SHP77 (cell line): Measurements from ENCODE around the gene FYN.

Experiments used
- DNase-seq, 2 experiments: peaks; one replicate each; lab custom pipeline; 2025; lab: John Stamatoyannopoulos, UW

The FYN gene

DNA sequence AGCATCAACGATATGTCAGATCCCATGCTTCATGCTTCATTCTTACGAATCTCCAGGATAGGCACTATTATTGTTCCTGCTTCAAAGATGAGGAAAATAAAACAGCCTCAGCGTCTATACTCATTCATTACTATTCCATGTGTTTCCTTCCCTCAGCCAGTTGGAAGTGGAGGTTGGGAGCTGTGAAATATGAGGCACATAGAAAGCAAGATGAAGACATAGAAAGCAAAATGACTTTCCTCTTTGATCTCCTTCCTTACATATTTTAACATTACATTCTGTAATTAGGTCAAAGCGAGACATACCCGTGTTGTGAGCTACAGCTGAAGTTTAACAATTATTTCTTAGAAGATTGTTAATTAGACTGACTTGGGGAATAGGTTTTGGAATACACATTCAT lies 125.4 kb downstream of the FYN start:
- no peak for DNase-seq

DNA sequence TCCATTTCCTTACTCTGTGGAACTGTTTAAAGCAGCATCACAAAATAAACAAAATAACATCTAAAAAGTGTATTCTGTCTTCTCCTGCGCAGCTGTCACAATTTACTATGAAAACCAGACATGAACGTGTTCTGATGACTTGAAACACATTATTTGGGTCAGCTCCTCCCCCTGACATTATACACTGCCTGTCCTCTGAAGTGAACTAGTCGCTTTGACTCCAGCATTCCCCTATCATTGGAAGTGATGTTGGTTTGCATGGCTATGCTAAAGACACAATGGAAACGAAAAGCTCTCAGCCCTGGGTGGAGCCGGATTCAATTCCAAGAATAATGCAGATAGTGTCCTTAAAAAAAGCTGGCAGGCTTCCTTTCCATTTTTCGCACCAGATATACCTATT lies 125.9 kb downstream of the FYN start:
- no peak for DNase-seq

DNA sequence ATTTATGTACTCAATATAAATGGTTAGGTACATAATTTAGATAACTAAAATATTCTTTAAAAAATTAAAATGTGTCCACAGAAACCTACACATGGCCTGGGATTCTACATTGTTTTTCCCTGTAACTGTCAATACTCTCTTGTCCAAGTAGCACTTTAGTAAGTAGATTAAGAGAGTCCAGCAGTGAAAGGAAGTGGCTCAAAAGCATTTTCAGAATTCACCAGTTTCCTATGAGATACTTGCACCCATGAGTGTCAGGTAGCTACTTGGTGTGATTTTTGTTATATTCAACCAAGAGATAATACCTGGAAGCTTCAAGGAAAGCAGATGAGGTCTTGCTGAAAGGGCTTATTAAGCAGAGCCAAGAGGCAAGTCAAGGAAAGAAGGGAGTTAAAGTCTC lies 126.3 kb downstream of the FYN start:
- no peak for DNase-seq

DNA sequence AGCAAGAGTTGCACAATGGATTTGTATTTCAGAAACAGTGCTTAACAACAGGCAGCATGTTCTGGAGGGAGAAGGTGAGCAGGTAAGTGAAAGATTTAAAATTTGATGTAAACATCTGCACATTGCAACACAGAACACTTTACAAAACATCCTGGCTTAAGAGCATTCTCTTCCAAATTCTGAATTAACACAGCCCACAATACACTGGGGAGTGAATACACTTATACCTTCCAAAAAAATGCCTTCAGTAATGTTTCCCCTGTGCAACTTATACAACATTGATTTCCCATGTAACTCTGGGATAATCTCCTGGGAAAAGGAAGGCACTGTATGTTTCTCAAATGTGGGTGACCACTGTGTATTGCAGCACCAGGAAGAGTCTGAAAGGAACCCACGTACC lies 127.6 kb downstream of the FYN start:
- no peak for DNase-seq

DNA sequence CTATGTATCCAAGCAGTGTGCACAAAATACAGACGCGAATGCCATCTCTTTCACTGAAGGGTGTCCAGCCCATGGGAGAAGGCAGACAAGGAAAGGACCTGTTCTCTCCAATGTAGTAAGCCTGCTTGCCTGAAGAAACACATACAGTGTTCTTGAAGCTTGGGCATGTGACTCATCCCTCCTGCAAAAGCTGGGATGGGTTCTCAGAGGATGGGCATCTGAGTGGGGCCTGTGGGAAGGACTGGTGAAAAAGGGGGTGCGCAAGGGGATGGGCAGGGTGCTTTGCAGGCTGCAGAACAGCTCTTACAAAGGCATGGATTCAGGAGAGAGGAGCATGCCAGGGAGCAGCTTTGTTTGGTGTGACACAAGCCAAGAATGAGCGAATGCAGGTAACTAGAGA lies 128.1 kb downstream of the FYN start:
- DNase-seq, result no peak

DNA sequence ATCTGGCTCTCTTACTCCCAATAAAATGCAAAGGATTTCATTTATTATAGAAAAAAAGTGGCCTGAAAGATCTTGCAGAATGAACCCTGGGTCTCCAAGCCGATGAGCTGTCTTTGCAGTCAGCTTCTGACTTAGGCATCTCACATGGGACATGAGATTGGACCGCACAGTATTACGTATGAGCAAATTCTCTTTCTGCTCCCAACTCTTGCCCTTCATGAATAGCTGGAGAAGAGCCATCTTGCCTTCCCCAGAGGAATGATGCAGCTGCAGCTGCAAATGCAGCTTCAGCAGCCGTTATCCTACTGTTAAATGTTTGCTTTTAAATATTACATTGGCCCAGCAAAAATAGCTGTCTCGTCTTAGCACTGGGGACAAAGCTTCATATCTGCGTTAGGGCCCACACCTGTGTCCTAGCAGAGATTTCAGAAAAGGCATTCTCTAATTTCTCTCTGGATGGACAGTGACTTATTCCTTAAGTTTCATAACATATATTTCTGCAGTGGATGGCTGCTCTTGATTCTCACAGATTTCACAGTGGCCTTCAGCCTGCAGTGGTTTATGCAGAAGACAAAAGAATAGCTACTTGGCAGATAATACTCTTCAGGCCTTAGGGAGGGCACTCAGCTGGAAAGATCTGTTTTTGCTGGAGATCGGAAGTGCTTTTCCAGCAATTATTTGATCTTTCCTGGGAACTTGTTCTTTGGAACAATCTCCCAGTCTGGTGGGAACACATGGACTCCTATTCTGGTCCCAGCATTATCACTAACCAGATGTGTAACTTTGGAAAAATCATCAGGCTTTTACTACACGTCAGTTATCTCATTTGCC lies 129.2 kb downstream of the FYN start:
- no peak for DNase-seq

DNA sequence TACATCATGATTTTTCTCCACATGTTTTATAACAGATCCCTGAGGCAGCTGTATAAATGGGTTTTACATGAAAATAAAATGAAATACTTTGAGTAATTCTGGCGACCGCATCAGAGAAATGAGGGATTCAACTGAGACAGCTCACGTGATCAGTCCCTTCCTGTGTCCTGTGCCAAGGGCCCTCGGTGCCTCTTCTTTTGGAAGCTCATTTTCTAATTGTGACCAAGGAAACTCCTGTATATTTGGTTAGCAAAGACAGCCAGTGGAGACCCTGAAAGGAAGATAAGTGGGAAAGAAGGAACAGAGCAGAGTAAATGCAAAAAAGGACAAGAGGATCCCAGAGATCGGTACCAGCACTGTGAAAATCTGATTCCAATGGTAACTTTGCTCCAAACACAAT lies 129.9 kb downstream of the FYN start:
- DNase-seq, result no peak

DNA sequence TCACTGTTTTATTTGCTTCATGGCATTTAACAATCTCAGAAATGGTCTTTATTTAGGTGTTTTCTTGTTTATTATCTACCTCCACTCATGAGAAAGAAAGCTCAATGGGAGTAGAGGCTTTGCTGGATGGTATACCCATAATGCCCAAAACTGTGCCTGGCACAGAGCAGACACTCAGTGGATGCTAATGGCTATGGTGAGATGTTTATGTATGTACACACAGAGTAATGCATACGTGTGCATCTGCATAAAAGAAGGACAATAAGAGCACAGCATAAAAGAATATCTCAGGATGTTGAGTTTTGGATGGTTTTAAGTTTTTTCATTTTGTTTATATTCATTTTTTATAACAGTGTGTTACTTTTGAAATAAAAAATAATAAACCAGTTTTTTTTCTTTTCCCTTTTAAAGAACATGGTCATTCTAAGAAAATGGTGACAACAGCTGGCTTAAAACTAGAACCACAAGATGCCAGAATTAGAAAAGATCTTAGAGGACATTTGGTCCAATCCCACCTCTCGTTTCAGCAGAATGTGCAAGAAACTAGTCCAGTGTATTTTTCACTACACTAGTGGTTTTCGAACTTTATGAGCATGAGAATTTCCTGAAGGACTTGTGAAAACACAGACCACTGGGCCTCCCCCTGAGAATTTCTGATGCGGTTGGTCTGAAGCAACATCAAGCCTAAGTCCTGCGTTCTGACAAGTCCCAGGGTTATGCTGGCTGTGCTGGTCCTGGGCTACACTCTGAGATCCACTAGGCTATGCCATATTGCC lies 131.9 kb downstream of the FYN start:
- no peak for DNase-seq

DNA sequence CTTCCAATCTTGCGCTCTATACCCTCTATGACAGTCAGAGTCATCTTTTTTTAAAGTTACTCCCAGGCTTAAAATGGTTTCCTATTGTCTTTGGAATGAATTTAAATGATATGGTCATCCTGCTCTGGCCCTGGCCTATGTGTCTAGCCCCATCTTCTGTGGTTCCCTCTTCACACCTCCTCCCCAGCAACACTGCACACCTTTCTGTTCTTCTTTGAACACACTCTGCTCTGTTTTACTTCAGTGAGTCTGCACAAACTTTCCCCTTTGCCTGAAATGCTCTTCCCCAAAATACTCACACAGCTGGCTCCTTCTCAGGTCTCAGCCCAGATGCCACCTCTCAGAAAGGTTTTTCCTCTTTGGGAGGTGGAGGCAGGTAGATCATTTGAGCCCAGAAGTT lies 132.7 kb downstream of the FYN start:
- DNase-seq, result no peak

DNA sequence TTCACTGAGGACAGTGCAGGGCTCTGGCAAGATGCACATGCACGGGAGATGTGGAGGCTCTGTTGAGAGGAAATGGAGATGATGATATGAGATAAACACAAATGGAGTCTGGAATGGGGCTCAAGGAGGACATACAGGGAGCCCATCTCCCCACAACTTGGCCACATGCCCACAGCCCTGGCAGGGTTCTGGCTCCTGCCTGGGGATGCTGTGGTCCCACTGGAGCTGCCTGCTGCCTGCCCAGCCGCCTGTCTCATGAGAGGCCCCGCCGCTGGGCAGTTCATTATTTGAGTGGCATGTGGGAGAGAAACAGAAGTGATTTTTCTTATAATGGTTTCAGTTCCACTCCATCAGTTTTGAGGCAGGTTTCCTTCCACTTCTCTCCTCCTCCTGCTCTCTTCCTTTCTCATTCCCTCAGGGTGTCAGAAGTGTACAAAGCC lies 134.0 kb downstream of the FYN start:
- no peak for DNase-seq

DNA sequence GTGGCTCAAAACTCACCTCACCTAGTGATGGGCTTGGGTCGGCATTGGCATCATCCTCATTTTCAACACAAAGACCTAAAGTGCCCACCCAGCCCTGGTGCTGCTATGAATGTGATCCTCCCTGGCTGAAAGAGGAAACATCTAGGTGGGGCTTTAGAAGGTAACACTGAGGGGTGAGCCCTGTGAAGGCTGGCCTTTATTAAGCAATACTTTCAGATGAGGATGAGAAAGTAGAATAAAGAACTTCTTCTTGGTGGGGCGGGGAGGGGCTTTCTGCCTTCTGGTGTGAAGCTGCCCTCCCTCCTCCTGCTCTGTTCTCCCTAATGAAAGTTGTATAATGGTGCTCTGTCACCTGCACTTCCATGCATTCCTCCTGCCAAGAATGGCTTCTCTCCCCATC lies 134.6 kb downstream of the FYN start:
- no peak for DNase-seq

DNA sequence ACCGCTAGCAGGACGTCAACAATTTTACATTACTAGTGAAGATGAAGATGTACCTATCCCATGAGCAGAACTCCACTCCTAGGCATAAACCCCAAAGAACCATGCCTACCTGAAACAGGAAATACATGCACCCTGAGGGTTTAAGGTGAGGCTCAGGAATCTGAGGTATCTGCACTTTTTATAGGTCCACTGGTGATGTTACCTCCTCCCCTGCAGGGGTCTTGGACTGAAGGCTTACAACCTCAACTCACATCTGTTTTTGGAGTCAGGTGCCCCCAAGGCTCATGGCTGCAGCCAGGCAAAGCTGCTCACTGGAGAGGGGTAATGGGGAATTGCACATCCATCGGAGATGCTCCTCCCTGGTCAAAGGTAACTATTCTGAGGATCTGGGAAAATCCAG lies 135.1 kb downstream of the FYN start:
- no peak for DNase-seq

DNA sequence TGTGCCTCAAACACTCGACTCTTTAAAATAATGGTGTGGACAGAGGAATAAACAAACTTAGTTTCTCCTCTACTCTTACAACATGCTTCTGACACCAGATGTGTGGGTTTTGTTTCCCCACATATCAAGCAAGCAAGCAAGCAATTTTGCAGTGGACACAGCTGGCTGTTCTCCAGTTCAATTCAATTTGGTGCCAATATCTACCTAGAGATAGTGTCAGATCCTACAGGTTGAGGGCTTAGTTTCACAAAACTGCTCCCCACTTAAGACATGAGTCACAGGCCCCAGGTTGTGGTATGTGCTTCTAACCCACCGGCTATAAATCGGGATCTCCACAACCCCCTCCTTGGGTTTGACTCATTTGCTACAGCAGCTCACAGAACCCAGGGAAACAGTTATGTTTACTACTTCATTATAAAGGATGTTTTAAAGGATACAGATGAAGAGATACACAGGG lies 136.2 kb downstream of the FYN start:
- DNase-seq, result no peak

DNA sequence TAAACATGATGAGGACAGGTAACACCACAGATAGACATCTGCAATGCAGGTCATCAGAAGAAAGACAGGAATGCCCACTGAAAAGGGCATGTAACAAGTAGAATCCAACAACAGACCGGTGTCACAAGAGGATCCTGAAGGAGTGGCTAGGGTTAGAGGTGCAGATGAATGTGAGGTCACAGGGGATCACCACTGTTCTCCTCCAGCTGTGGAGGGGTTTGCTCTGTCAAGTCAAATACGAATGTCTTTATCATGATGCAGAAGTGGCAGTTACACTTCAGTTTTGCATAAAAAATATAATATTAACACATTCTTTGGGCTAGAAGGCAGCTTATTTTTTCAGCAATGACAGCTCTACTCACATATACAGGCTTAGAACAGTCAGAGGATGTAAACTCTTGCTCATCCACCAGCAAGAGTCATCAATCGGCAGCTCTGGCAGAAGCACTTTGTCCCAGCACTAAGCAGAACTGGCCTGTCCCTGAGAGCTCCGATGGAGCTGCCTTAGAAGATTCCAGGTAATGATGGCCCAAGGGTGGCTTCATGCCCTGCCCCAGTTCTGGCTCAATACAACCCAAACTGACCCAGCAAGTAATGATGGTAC lies 137.1 kb downstream of the FYN start:
- no peak for DNase-seq

DNA sequence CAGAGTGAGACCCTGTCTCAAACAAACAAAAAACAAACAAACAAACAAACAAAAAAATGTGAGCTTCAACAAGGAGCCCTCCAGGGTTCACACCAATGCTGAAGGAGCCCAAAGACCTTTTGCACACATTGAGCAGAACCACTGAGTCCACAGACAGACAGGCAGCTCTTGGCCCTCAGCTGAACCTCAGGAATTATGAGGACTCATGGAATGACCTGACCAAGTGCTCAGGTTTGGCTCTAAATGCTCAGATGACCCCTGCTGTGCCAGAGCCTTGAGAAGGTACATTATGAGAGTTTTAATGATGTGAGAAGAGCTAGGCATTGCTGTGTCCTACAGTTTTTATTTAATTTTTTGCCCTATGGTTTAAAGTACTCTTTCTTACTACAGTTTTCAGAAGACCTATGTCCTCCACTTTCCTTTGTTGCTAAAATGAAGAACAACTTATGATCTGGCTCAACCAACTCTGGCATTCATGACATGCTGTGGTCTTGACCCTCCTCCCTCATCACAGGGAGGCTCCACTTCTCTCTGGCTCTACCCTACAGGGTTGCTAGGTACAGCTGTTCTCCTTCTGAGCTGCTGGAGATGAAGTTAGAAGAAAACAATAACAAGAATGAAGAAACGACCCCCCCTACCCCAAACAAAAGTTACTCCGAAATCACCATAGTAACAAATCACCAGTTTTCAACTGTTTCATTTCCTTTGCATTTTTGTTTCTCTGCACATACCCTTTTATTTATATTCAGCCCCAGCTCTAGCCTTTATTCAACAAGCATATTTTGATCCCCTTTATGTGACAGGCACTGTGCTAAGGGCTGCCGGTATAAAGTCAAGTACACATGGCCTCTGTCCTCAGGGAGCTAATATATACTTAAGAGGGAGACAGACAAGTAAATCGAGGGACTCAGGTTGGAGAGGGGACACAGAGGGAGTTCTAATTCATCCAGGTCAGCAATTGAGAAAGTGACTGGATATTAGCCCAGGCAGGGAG lies 138.9 kb downstream of the FYN start:
- DNase-seq, result no peak

DNA sequence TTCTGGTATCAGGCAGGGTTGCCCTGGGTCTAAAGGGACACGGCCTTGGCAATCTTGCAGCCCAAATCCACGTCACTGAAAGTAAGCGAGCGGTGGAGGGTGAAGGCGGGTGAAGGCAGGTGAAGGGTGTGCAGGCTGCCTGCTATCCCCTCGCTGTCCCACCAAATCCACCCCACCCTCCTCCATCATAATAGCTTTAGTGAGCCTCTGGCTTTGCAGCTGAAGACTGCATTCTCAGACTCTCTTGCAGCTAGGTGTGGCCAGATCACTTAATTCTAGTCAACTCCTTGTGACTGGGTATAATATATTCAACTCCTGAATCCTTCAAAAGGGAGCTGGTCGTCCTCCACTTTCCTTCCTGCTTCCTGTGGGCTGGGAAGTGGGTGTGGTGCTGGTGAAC lies 140.9 kb downstream of the FYN start:
- DNase-seq, result no peak

DNA sequence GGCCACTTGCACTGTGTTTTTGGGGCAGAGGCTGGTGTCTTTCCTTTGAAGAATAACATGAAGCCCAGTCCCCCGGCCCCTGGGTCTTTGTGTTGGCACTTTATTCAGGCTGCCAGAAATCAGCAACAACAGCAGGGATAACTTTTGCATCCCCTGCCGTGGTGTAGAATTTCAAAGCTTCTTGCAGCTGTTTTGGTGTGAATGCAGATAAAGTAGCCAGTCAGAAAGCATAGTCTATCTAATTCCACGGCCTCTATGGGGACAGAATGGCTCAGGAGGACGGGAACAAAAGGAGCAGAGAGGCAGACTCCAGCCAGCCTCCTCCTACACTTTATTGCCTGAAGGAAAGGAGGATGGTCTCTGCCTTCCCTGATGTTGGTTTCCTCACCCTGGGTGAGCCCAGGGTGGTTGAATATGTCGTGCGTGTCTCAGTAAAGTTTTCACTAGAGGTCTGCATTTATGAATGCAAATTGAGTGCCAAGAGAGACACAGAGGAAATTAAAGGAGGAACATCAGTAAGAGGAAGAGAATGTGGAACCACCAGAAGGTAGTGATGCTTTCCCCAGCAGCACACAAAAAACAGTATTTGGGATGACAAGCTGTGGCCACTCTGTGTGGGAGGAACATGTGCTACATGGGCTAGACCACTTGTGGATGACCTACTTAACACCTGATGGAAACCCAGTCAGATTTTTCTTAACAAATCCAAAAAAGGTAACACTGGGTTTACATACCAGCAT lies 141.6 kb downstream of the FYN start:
- no peak for DNase-seq

DNA sequence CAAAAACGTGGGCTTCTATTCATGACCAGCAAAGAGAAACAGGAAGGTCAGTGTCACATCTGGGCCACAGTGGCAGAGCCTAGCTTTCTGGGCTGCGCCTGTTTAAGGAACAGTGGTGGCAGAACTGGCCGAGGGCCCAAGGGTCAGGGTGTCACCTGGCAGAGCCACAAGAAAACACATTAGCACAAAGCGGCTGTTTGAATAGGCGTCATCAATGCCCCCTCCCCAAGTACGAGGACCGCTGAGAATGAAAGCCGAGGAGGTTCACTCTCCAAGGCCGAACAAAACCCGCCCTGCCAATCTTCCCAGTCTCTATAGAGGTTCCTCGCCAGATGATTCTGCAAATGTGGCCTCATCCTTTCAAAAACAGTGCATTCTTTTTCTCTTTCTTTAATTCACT lies 142.4 kb downstream of the FYN start:
- no peak for DNase-seq

DNA sequence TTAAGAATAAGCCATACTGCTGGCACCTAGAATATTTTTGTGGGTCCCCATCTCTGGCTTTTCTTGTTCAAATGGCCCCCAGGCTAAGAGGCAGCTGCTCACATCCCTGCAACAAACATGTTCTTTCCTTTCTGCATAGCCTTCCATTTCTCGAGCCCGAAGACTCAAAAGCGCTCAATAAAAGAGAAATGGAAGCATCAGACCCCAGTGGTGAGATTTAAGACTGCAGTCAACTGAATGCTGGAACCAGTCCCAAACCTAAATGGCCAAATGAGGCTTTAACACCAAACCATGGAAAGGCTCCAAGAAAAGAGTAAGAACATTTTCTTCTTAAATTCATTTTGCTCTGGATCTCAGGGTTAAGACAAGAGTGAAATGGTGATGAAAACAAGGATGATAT lies 145.4 kb downstream of the FYN start:
- no peak for DNase-seq

DNA sequence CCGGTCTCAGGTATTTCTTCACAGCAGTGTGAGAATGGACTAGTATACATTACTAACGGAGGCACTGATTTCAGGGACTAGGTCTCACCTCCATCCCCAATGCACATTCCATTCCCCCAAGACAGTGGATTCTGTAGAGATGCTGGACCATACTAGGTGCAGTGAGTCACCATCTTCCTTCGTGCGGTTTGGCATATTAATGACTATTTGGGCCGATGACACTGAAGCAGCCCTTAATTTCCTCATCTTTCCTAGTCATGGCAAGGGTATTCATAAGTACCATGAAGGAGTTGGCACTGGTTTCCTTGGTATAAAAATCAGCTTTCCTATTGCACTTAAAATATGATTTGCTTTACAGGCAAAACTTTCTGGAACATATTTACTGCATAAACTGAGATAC lies 146.2 kb downstream of the FYN start:
- no peak for DNase-seq
